Effector memory CD8-positive, alpha-beta T cell (primary cell): Measurements from ENCODE around the gene UVRAG.

Experiments used
- ATAC-seq: fragments of 150-1000 bp; cut with Tn5 transposase; replicated peaks from 2 replicates; pipeline ENCODE4 v1.10.0; 2021; ENCODE audit warnings: mild to moderate bottlenecking, moderate library complexity
- DNase-seq, 3 experiments: peaks; one replicate each; pipeline ENCODE4 v3.0.0; 2021
- H3K27ac Mint-ChIP-seq, 2 donors: one replicate each; pipeline ENCODE4 v1.8.0; 2022; ENCODE audit warnings: mild to moderate bottlenecking in 2 of 2, mixed read lengths in 2 of 2, moderate library complexity in 2 of 2
- H3K27me3 Mint-ChIP-seq, 2 donors: one replicate each; pipeline ENCODE4 v1.8.0; 2022; ENCODE audit warnings: mixed read lengths in 2 of 2
- H3K36me3 Mint-ChIP-seq: one replicate; pipeline ENCODE4 v1.8.0; 2022; ENCODE audit warnings: mild to moderate bottlenecking, moderate library complexity, mixed read lengths; ENCODE audit not compliant: insufficient read depth
- H3K4me1 Mint-ChIP-seq, 2 donors: one replicate each; pipeline ENCODE4 v1.8.0; 2022; ENCODE audit warnings: low read depth in 2 of 2, mixed read lengths in 2 of 2
- H3K4me3 Mint-ChIP-seq, 2 donors: one replicate each; pipeline ENCODE4 v1.8.0; 2022; ENCODE audit warnings: mild to moderate bottlenecking in 2 of 2, mixed read lengths in 2 of 2, moderate library complexity in 2 of 2
- H3K9me3 Mint-ChIP-seq, 2 donors: one replicate each; pipeline ENCODE4 v1.8.0; 2022; ENCODE audit warnings: mixed read lengths in 2 of 2

Gene UVRAG

DNA sequence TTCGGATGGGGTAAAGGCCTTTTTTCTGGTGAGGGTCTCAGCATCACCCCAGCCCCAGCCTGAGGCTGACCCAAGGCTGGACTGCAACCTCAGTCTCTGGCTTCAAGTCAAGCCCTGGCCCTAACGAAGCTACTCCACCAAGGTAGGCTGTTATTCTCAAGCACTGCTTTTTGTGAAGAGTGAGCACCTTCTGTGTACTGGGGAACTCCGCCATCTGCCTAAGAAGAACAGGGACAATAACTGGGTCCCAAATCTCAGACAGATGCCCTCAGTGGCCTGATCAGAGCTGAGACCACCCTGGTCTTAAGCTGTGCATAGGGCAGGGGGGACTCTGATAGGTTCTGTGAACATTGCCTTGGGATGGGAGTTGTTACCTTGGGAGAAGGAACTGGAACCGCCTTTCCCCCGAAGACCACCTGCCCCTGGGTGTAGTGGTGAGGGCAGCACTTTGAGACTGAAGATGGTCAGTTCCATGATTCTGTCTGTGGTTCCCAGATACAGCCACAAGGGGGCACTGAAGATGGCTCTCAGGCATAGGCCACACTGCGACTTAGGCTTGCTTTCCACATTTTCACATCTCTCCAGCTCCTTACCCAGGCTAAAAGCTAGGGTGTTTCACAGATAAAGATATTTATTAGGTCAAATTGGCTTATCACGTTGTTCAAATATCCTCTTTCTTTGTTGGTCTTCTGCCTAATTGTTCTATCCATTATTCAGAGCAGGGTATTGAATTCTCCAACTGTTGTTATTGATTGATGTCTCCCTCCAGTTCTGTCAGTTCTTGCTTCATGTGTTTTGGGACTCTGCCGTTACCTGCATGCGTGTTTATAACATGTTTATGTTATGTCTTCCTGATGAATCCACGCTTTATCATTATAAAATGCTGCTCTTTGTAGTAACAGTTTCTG, 11.8 kb upstream of the UVRAG start:
- Mint-ChIP-seq H3K4me1 (peaks cover 0 to 6% of the 10 kb centered on the region in 2 donors), H3K27me3 (no peaks in the 10 kb centered on the region), H3K4me3 (no peak overlapping the region), H3K27ac (no peak overlapping the region), H3K36me3 (peaks cover 3% of the 10 kb centered on the region), H3K9me3 (no peaks in the 10 kb centered on the region)
- DNase-seq (peak; percentile 70 to 74 (median 72)), ATAC-seq (peak; percentile 91)

GRCh38 chr11:75809111-75809510, 5.9 kb upstream of the UVRAG start:
- Mint-ChIP-seq H3K4me3 (no peak overlapping the region), H3K4me1 (peaks cover 5 to 6% of the 10 kb centered on the region in 2 donors), H3K27me3 (peaks cover 0 to 6% of the 10 kb centered on the region in 2 donors), H3K9me3 (no peaks in the 10 kb centered on the region), H3K27ac (peak overlapping the region in 1 of 2 donors; percentile 56), H3K36me3 (peaks cover 3% of the 10 kb centered on the region)
- ATAC-seq = no peak
- no peak for DNase-seq

GRCh38 chr11:75809991-75810390, 5.0 kb upstream of the UVRAG start:
- H3K36me3 Mint-ChIP-seq = peaks cover 12% of the 10 kb centered on the region

GRCh38 chr11:75810637-75811390, 4.2 kb upstream of the UVRAG start:
- H3K4me1 Mint-ChIP-seq = peaks cover 5 to 7% of the 10 kb centered on the region in 2 donors
- peaks cover 13% of the 10 kb centered on the region for H3K36me3 Mint-ChIP-seq
- H3K27ac Mint-ChIP-seq = no peak overlapping the region
- H3K9me3 Mint-ChIP-seq = no peaks in the 10 kb centered on the region
- no peak overlapping the region for H3K4me3 Mint-ChIP-seq
- no peak for ATAC-seq
- peaks cover 0 to 6% of the 10 kb centered on the region in 2 donors for H3K27me3 Mint-ChIP-seq
- DNase-seq = no peak

More at GRCh38 chr11:75809991-75810390, 5.0 kb upstream of the UVRAG start:
- Mint-ChIP-seq H3K27me3 (peaks cover 0 to 6% of the 10 kb centered on the region in 2 donors), H3K27ac (no peak overlapping the region), H3K4me1 (peaks cover 5 to 7% of the 10 kb centered on the region in 2 donors), H3K9me3 (no peaks in the 10 kb centered on the region), H3K4me3 (no peak overlapping the region)
- ATAC-seq (no peak), DNase-seq (no peak)

DNA sequence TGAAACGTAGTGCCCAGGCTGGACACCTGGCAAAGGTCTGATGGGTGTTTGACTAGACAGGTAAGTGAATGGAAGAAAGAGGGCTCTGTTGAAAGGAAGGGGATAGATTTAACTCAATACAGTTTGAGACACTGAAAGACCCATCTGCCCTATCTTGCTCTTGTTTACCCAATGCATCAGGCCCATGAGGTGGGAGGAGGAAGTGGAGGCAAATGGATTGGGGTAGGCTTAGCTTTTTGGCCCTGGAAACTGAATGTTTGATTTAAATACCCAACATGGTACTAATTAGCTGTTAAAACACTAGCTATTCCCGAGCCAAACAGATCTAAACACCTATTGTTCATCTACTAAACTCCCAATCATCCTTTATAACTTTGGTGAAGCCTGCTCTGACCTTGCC, 3.5 kb upstream of the UVRAG start:
- Mint-ChIP-seq H3K27me3 (peaks cover 0 to 6% of the 10 kb centered on the region in 2 donors), H3K27ac (no peak overlapping the region), H3K36me3 (peaks cover 10% of the 10 kb centered on the region), H3K9me3 (no peaks in the 10 kb centered on the region), H3K4me1 (peaks cover 5 to 7% of the 10 kb centered on the region in 2 donors), H3K4me3 (no peak overlapping the region)
- DNase-seq (no peak), ATAC-seq (no peak)

- H3K4me1 Mint-ChIP-seq = peaks cover 5 to 7% of the 10 kb centered on the region in 2 donors
- H3K4me3 Mint-ChIP-seq = no peak overlapping the region
- no peak overlapping the region for H3K27ac Mint-ChIP-seq
- H3K27me3 Mint-ChIP-seq = peaks cover 0 to 6% of the 10 kb centered on the region in 2 donors
- H3K36me3 Mint-ChIP-seq = peaks cover 10% of the 10 kb centered on the region
- no peak for ATAC-seq
- no peaks in the 10 kb centered on the region for H3K9me3 Mint-ChIP-seq
- no peak for DNase-seq
Observed at GRCh38 chr11:75812542-75813040, 2.4 kb upstream of the UVRAG start.

DNA sequence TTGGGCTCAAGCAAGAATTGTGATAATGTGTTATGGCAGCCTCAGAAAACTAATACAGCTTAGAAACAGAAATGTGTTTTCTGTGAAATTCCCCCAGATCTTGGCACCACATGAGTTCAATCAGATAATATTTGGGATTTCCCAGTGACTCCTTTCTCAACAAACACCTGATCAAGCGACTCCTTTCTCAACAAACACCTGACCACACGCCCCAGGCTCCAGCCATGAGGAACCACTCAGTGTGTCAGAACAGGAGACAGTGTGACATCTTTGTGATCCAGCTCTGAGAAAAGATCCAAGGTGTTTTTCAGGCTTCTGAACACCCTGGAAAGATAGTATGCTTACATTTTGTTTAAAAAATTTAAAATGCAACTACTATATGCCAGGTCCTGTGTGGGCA, 1.9 kb upstream of the UVRAG start:
- peaks cover 7 to 8% of the 10 kb centered on the region in 2 donors for H3K4me1 Mint-ChIP-seq
- H3K4me3 Mint-ChIP-seq = no peak overlapping the region
- no peak for ATAC-seq
- H3K27me3 Mint-ChIP-seq = peaks cover 0 to 6% of the 10 kb centered on the region in 2 donors
- H3K27ac Mint-ChIP-seq = no peak overlapping the region
- no peaks in the 10 kb centered on the region for H3K9me3 Mint-ChIP-seq
- no peak for DNase-seq
- peaks cover 10% of the 10 kb centered on the region for H3K36me3 Mint-ChIP-seq

- Mint-ChIP-seq H3K27ac (no peak overlapping the region), H3K4me1 (peaks cover 7 to 10% of the 10 kb centered on the region in 2 donors), H3K4me3 (no peak overlapping the region), H3K36me3 (peaks cover 10% of the 10 kb centered on the region), H3K27me3 (peaks cover 0 to 6% of the 10 kb centered on the region in 2 donors), H3K9me3 (no peaks in the 10 kb centered on the region)
- ATAC-seq = no peak
- DNase-seq = no peak
Observed at GRCh38 chr11:75813622-75814039, 1.4 kb upstream of the UVRAG start.

DNA sequence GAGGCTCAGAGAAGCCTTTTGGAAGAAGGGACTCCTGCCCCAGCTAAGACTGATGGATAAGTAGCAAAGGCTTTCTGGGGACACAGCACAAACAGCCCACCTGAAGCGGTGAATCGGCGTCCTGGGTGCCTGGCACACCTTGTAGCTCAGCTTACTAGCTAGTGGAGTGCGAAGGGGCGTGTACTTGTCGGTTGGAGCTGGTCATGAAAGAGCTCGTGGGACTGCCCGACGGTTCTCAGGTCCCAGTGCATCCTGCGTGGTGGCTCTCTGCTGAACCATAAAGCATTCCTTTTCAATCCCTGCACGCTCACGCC, 690 bp upstream of the UVRAG start:
- H3K27ac Mint-ChIP-seq = no peak overlapping the region
- peak; percentile 38 for ATAC-seq
- H3K4me1 Mint-ChIP-seq = peaks cover 7 to 15% of the 10 kb centered on the region in 2 donors
- H3K36me3 Mint-ChIP-seq = peaks cover 10% of the 10 kb centered on the region
- no peak for DNase-seq
- no peak overlapping the region for H3K4me3 Mint-ChIP-seq
- peaks cover 0 to 6% of the 10 kb centered on the region in 2 donors for H3K27me3 Mint-ChIP-seq
- H3K9me3 Mint-ChIP-seq = no peaks in the 10 kb centered on the region

DNA sequence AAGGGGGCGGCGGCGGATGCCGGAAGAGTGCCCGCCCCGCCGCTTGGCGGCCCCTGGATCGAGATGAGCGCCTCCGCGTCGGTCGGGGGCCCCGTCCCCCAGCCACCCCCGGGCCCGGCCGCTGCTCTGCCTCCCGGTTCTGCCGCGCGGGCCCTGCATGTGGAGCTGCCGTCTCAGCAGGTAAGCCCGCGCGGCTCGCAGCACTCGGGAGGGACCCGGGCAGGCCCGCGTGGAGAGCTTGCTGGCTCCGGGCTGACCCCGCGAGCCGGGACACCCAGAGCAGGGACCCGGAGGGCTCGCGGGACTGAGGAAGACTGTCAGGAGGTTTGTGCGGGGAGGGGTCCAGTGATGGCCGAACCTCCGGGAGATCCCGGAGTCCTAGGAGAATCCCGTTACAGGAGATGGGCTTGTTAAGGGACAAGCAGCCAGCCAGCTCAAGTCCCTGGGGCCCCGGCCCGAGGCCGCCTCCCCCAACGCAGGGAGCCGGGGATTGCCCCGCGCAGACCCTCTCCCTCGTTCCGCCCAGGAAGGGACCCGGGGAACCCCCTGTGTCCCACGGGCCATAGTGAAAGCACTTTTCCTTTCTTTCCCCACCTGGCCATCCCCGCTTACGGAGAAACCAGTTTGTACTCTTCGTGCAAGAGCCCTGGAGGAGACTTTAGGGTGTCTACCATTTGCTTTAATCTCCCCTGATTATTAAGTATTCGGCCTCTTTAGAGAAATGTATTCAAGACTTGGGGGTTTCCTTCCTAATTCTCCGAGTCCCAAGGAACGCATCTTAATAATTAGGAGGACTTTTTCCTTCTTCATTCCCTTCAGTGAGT, 547 bp downstream of the UVRAG start:
- Mint-ChIP-seq H3K4me3 (no peak overlapping the region), H3K36me3 (peaks cover 10% of the 10 kb centered on the region), H3K27ac (no peak overlapping the region), H3K27me3 (peaks cover 0 to 1% of the 10 kb centered on the region in 2 donors), H3K4me1 (peaks cover 5 to 15% of the 10 kb centered on the region in 2 donors), H3K9me3 (no peaks in the 10 kb centered on the region)
- DNase-seq = peak; percentile 32 to 42 (median 42)
- peak; percentile 3 for ATAC-seq

GRCh38 chr11:75816561-75817239, 1.7 kb downstream of the UVRAG start:
- Mint-ChIP-seq H3K4me3 (no peak overlapping the region), H3K9me3 (no peaks in the 10 kb centered on the region), H3K4me1 (peaks cover 13 to 25% of the 10 kb centered on the region in 2 donors), H3K27me3 (no peaks in the 10 kb centered on the region), H3K36me3 (peaks cover 10% of the 10 kb centered on the region), H3K27ac (no peak overlapping the region)
- DNase-seq (no peak), ATAC-seq (no peak)

DNA sequence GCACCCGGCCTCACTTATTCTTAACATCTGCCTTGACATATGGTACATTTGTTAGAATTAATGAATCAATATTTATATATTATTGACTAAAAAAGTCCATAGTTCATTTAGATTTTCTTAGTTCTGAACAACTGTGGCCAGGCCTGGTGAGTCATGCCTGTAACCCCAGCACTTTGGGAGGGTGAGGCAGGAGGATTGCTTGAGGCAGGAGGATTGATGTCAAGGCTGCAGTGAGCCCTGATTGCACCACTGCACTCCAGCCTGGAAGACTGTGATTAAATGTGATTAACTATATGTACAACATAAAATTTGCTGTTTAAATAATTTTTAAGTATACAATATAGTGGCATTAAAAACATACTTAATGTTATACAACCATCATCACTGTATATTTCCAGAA, 5.6 kb downstream of the UVRAG start:
- H3K4me3 Mint-ChIP-seq = no peak overlapping the region
- no peaks in the 10 kb centered on the region for H3K27me3 Mint-ChIP-seq
- H3K9me3 Mint-ChIP-seq = no peaks in the 10 kb centered on the region
- no peak overlapping the region for H3K27ac Mint-ChIP-seq
- H3K36me3 Mint-ChIP-seq = peaks cover 4% of the 10 kb centered on the region
- DNase-seq = no peak
- ATAC-seq = no peak
- peaks cover 20 to 32% of the 10 kb centered on the region in 2 donors for H3K4me1 Mint-ChIP-seq
